Mammary epithelial cell (primary cell): ENCODE measurements around the gene MPEG1.

Source experiments
- CTCF ChIP-seq, 2 donors: IDR thresholded peaks in 1 of 2; conservative IDR thresholded peaks in 1 of 2; 2 replicates each; pipeline ENCODE4 v1.5.1; 2011 to 2012; ENCODE audit warnings: inconsistent platforms in 2 of 2, low read length in 2 of 2, mild to moderate bottlenecking in 2 of 2, control low read depth in 1 of 2, low read depth in 1 of 2; ENCODE audit not compliant: insufficient read depth in 1 of 2; ENCODE audit errors: extremely low read depth in 1 of 2
- EZH2 ChIP-seq: IDR thresholded peaks from 2 replicates; pipeline ENCODE4 v1.6.1; 2012; ENCODE audit warnings: low read length, inconsistent platforms, borderline replicate concordance

DNA sequence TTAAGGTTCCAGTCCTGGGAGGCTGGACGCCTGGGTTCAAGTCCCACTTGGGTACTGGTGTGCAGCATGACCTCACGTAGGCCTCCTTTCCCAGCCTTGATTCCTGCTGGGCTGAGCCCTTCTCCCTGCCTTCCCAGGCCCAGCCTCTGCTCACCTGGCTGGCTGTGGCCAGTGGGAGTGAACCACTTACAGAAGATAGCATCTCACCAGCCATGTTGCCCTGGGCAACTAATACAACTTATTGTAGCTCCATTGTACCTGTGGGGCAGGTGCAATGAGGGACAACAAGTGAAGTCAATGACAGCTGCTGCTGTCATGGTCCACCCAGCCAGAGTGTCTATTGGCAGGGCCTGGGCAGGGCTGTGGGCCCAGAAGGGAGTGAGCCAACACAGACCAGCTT lies 48.4 kb upstream of the MPEG1 start:
- TF ChIP-seq CTCF (conservative IDR thresholded peaks at IDR 0.05 in 1 of 2, IDR thresholded peaks at IDR 0.05 in 1 of 2; ENCODE audit: extremely low read depth in 1 of 2, insufficient read depth in 1 of 2, low read depth in 1 of 2, low read length in 2 of 2) (no peak), EZH2 (no peak)
